Ascending aorta (tissue), 2 donors: ENCODE data around the gene NRAP. TPM values are rescaled to one million over a fixed set of nuclear protein-coding genes. Genes with fewer than 3 reads are reported as not detected.

ENCODE experiments used
- DNase-seq, 2 donors: peaks; one replicate each; pipeline ENCODE4 v3.0.0-alpha.2; 2019; ENCODE audit warnings: low spot score in 2 of 2
- H3K27ac ChIP-seq, 2 donors: fragments of 200-600 bp; sonication (generic); one replicate each; pipeline ENCODE4 v1.5.1; 2016 to 2017; ENCODE audit warnings: mild to moderate bottlenecking in 1 of 2
- H3K27me3 ChIP-seq: fragments of 200-600 bp; sonication (generic); one replicate; pipeline ENCODE4 v1.5.1; 2017
- H3K36me3 ChIP-seq, 2 donors: fragments of 200-600 bp; sonication (generic); one replicate each; pipeline ENCODE4 v1.5.1; 2016
- H3K4me1 ChIP-seq, 2 donors: fragments of 200-600 bp; sonication (generic); one replicate each; pipeline ENCODE4 v1.5.1; 2016 to 2017; ENCODE audit warnings: mild to moderate bottlenecking in 1 of 2
- H3K4me3 ChIP-seq, 2 donors: fragments of 200-600 bp; sonication (generic); one replicate each; pipeline ENCODE4 v1.5.1; 2016 to 2017; ENCODE audit warnings: mild to moderate bottlenecking in 1 of 2
- H3K9me3 ChIP-seq, 2 donors: fragments of 200-600 bp; sonication (generic); one replicate each; pipeline ENCODE4 v1.5.1; 2016
- intact Hi-C: fragments of 100-400 bp; cut with DNase I; formaldehyde crosslinking; loops from one replicate; pipeline ENCODE4 v1.15.1; 2023
- total RNA-seq: library from RNA; depleted of rRNA; stranded (reverse); fragments of >200 nt; gene quantifications from one replicate; pipeline ENCODE4 v1.1.0, GENCODE V29; 2016
- TF ChIP-seq, protein P1 (sequence below), 3 experiments: fragments of 200-600 bp in 2 of 3; fragments of 450-650 bp in 1 of 3; sonication (generic) in 2 of 3; IDR thresholded peaks; one replicate each; pipeline ENCODE4 v1.5.1; 2016 to 2019; ENCODE audit warnings: antibody characterized with exemption in 3 of 3, mild to moderate bottlenecking in 1 of 3, moderate library complexity in 1 of 3

NRAP gene
- total RNA-seq, 1 donor from 2014 or later = not detected

- H3K36me3 ChIP-seq = no peaks in the 10 kb centered on the region
- intact Hi-C loops = no loop called here
- H3K27me3 ChIP-seq = no peaks in the 10 kb centered on the region
- no peak overlapping the region for H3K27ac ChIP-seq
- TF ChIP-seq, protein P1, sequence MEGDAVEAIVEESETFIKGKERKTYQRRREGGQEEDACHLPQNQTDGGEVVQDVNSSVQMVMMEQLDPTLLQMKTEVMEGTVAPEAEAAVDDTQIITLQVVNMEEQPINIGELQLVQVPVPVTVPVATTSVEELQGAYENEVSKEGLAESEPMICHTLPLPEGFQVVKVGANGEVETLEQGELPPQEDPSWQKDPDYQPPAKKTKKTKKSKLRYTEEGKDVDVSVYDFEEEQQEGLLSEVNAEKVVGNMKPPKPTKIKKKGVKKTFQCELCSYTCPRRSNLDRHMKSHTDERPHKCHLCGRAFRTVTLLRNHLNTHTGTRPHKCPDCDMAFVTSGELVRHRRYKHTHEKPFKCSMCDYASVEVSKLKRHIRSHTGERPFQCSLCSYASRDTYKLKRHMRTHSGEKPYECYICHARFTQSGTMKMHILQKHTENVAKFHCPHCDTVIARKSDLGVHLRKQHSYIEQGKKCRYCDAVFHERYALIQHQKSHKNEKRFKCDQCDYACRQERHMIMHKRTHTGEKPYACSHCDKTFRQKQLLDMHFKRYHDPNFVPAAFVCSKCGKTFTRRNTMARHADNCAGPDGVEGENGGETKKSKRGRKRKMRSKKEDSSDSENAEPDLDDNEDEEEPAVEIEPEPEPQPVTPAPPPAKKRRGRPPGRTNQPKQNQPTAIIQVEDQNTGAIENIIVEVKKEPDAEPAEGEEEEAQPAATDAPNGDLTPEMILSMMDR (IDR thresholded peaks at IDR 0.05) = no peak
- no peaks in the 10 kb centered on the region for H3K9me3 ChIP-seq
- H3K4me1 ChIP-seq = no peaks in the 10 kb centered on the region
- DNase-seq = no peak
- H3K4me3 ChIP-seq = no peak overlapping the region
Observed at GRCh38 chr10:113573368-113573767, 90.5 kb downstream of the NRAP start.

DNA sequence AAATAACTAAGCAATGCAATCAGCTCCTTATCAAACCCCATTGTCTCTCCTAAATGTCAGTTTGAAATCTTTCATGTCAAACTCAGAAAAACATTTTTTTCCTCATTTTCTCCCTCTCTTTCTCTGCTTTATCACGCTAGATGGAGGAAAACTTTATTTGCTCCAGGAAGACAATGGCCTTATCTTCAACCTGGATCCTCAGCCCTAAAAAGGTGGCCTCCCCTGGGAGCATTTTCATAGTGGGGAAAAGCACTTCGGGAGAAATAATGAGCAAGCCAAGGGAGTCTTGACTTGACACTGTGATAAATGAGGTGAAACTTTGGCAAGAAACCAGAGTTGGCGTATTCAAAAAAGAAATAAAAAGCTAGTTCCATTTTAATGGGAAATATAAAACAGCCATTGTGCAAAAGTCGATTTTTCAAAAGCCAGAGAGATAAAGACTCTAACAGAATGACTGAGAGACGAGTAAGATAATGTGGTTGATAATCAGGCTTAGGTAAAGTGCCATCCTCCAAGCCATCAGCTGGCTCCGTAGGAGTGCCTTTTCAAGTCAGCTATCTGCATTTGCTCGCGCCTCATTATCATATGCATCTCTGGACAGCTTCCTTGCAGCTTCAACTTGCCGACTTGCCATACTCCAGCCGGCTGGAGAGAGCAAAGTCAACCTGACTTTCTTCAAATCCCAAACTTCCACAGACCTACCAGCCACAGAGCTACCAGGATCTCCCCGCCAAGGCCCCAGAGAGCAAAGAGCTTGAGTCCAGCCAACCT is 91.1 kb downstream of the NRAP start:
- H3K27ac ChIP-seq = no peak overlapping the region
- TF ChIP-seq, protein P1 (IDR thresholded peaks at IDR 0.05) = no peak
- intact Hi-C loops = no loop called here
- no peaks in the 10 kb centered on the region for H3K36me3 ChIP-seq
- no peaks in the 10 kb centered on the region for H3K9me3 ChIP-seq
- no peaks in the 10 kb centered on the region for H3K4me1 ChIP-seq
- no peak for DNase-seq
- H3K27me3 ChIP-seq = no peaks in the 10 kb centered on the region
- no peak overlapping the region for H3K4me3 ChIP-seq

- Histone ChIP-seq H3K27ac (no peak overlapping the region), H3K9me3 (no peaks in the 10 kb centered on the region), H3K27me3 (no peaks in the 10 kb centered on the region), H3K4me1 (no peaks in the 10 kb centered on the region), H3K36me3 (no peaks in the 10 kb centered on the region), H3K4me3 (no peak overlapping the region)
- DNase-seq = no peak
- intact Hi-C loops = no loop called here
- TF ChIP-seq, protein P1 (IDR thresholded peaks at IDR 0.05) = no peak
Observed at GRCh38 chr10:113569576-113569975, 94.3 kb downstream of the NRAP start.

- no peaks in the 10 kb centered on the region for H3K36me3 ChIP-seq
- no peaks in the 10 kb centered on the region for H3K27me3 ChIP-seq
- no peaks in the 10 kb centered on the region for H3K4me1 ChIP-seq
- DNase-seq = no peak
- TF ChIP-seq, protein P1 (IDR thresholded peaks at IDR 0.05) = no peak
- intact Hi-C loops = no loop called here
- H3K27ac ChIP-seq = no peak overlapping the region
- H3K9me3 ChIP-seq = no peaks in the 10 kb centered on the region
- H3K4me3 ChIP-seq = no peak overlapping the region
Observed at GRCh38 chr10:113566888-113567287, 97.0 kb downstream of the NRAP start.

DNA sequence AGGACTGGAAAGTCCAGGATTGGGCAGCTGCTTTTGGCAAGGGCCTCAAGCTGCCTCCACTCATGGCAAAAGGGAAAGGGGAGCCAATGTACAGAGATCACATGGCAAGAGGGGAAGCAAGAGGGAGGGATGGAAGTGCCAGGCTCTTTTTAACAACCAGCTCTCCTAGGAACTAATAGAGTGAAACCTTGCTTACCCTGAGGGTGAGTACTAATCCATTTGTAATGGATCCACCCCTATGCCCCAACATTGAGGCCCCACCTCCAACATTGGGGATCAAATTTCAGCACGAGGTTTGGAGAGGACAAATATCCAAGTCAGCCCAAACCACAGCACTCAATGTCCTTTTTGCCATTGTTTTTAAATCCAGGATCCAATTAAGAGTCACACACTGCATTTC is 98.5 kb downstream of the NRAP start:
- Histone ChIP-seq H3K27me3 (no peaks in the 10 kb centered on the region), H3K9me3 (no peaks in the 10 kb centered on the region), H3K4me1 (no peaks in the 10 kb centered on the region), H3K27ac (no peak overlapping the region), H3K36me3 (no peaks in the 10 kb centered on the region), H3K4me3 (no peak overlapping the region)
- TF ChIP-seq, protein P1 (IDR thresholded peaks at IDR 0.05) = no peak
- DNase-seq = no peak
- intact Hi-C loops = no loop called here
